Astrocyte (in vitro differentiated cells and primary cell): Measurements from ENCODE around the gene PRIMA1. TPM values are rescaled to one million over a fixed set of nuclear protein-coding genes. Genes with fewer than 3 reads are reported as not detected.

Experiments
- DNase-seq: peaks from one replicate; pipeline ENCODE4 v3.0.0-alpha.2; 2010; ENCODE audit warnings: low read depth
- FAIRE-seq: peaks from 2 replicates; lab custom pipeline; 2011; peaks lifted over from hg19 to GRCh38; lab: Jason Lieb, UNC
- H2AFZ ChIP-seq: 2 replicates; pipeline ENCODE4 v1.6.0; 2012; ENCODE audit warnings: low read depth, low read length, inconsistent platforms
- H3K27ac ChIP-seq: 2 replicates; pipeline ENCODE4 v1.5.1; 2011; ENCODE audit warnings: low read depth, low read length, inconsistent platforms
- H3K27me3 ChIP-seq: 2 replicates; pipeline ENCODE4 v1.6.0; 2011; ENCODE audit warnings: low read length, inconsistent platforms; ENCODE audit not compliant: insufficient read depth
- H3K36me3 ChIP-seq: 2 replicates; pipeline ENCODE4 v1.5.1; 2011; ENCODE audit warnings: low read length, inconsistent platforms; ENCODE audit not compliant: insufficient read depth
- H3K4me1 ChIP-seq: 2 replicates; pipeline ENCODE4 v1.5.1; 2011; ENCODE audit warnings: low read length, inconsistent platforms; ENCODE audit not compliant: insufficient read depth
- H3K4me2 ChIP-seq: 2 replicates; pipeline ENCODE4 v1.6.0; 2012; ENCODE audit warnings: low read length, inconsistent platforms
- H3K4me3 ChIP-seq: 2 replicates; pipeline ENCODE4 v1.5.1; 2011; ENCODE audit warnings: low read depth, mild to moderate bottlenecking, low read length, inconsistent platforms; ENCODE audit not compliant: insufficient read depth
- H3K79me2 ChIP-seq: 2 replicates; pipeline ENCODE4 v1.6.0; 2012; ENCODE audit warnings: mild to moderate bottlenecking, low read length, inconsistent platforms; ENCODE audit not compliant: insufficient read depth
- H3K9ac ChIP-seq: 2 replicates; pipeline ENCODE4 v1.6.0; 2012; ENCODE audit warnings: mild to moderate bottlenecking, low read length, inconsistent platforms
- H3K9me3 ChIP-seq: 2 replicates; pipeline ENCODE4 v1.5.1; 2012; ENCODE audit warnings: low read depth, mild to moderate bottlenecking, low read length, inconsistent platforms; ENCODE audit not compliant: insufficient read depth
- H4K20me1 ChIP-seq: 2 replicates; pipeline ENCODE4 v1.6.0; 2012; ENCODE audit warnings: low read length, inconsistent platforms; ENCODE audit not compliant: insufficient read depth
- H3K27ac Mint-ChIP-seq: one replicate; pipeline ENCODE4 v1.8.0; 2021; ENCODE audit warnings: mild to moderate bottlenecking, mixed read lengths; ENCODE audit not compliant: unreplicated experiment
- H3K27me3 Mint-ChIP-seq: one replicate; pipeline ENCODE4 v1.8.0; 2021; ENCODE audit warnings: low read depth, mixed read lengths; ENCODE audit not compliant: unreplicated experiment
- H3K36me3 Mint-ChIP-seq: one replicate; pipeline ENCODE4 v1.8.0; 2021; ENCODE audit warnings: low read depth, mixed read lengths; ENCODE audit not compliant: unreplicated experiment
- H3K4me1 Mint-ChIP-seq: one replicate; pipeline ENCODE4 v1.8.0; 2021; ENCODE audit warnings: low read depth, mixed read lengths; ENCODE audit not compliant: unreplicated experiment
- H3K4me3 Mint-ChIP-seq: one replicate; pipeline ENCODE4 v1.8.0; 2021; ENCODE audit warnings: mild to moderate bottlenecking, moderate library complexity, mixed read lengths; ENCODE audit not compliant: unreplicated experiment
- H3K9me3 Mint-ChIP-seq: one replicate; pipeline ENCODE4 v1.8.0; 2021; ENCODE audit warnings: mild to moderate bottlenecking, mixed read lengths; ENCODE audit not compliant: unreplicated experiment
- EZH2 ChIP-seq: IDR thresholded peaks from 2 replicates; pipeline ENCODE4 v1.6.1; 2012; ENCODE audit warnings: mild to moderate bottlenecking, low read length, inconsistent platforms; ENCODE audit not compliant: insufficient read depth
- total RNA-seq: library from RNA; stranded (reverse); gene quantifications from 2 replicates; pipeline ENCODE4 v1.2.1, GENCODE V29; 2021
- TF ChIP-seq, protein P1 (sequence below): IDR thresholded peaks from 2 replicates; pipeline ENCODE4 v1.5.1; 2011; ENCODE audit warnings: low read depth, mild to moderate bottlenecking, inconsistent platforms, low read length, moderate library complexity; ENCODE audit not compliant: insufficient read depth

The PRIMA1 gene
- total RNA-seq, 1 donor from 2014 or later: not detected

DNA sequence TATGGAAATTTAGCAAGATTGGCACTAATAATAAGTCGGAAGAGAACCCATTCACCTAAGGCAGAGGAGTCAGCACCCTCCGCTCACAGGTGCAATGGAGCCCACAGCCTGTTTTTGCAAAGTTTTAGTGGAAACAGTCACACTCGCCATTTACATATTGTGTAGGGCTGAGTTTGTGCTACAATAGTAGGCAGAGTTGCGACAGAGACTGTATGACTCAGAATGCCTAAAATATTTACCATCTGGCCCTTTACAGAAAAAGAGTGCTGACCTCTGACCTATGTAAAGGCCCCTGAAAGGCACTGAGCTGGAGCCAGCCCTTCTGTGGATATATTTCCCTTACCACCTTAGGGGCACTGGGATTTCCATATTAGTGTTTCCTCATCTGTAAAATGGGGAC is 79.0 kb downstream of the PRIMA1 start:
- H3K4me2 ChIP-seq: no peak overlapping the region
- FAIRE-seq: no peak
- no peaks in the 10 kb centered on the region for H3K79me2 ChIP-seq
- H3K4me3 Mint-ChIP-seq: no peak overlapping the region
- no peaks in the 10 kb centered on the region for H3K27me3 ChIP-seq
- H2AFZ ChIP-seq: no peak overlapping the region
- no peak overlapping the region for H3K27ac Mint-ChIP-seq
- H3K9me3 ChIP-seq: no peaks in the 10 kb centered on the region
- H3K4me3 ChIP-seq: no peak overlapping the region
- no peaks in the 10 kb centered on the region for H3K36me3 ChIP-seq
- no peak for TF ChIP-seq EZH2
- TF ChIP-seq, protein P1, sequence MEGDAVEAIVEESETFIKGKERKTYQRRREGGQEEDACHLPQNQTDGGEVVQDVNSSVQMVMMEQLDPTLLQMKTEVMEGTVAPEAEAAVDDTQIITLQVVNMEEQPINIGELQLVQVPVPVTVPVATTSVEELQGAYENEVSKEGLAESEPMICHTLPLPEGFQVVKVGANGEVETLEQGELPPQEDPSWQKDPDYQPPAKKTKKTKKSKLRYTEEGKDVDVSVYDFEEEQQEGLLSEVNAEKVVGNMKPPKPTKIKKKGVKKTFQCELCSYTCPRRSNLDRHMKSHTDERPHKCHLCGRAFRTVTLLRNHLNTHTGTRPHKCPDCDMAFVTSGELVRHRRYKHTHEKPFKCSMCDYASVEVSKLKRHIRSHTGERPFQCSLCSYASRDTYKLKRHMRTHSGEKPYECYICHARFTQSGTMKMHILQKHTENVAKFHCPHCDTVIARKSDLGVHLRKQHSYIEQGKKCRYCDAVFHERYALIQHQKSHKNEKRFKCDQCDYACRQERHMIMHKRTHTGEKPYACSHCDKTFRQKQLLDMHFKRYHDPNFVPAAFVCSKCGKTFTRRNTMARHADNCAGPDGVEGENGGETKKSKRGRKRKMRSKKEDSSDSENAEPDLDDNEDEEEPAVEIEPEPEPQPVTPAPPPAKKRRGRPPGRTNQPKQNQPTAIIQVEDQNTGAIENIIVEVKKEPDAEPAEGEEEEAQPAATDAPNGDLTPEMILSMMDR: no peak
- H3K4me1 Mint-ChIP-seq: peaks cover 4% of the 10 kb centered on the region
- H3K36me3 Mint-ChIP-seq: no peaks in the 10 kb centered on the region
- no peaks in the 10 kb centered on the region for H4K20me1 ChIP-seq
- no peak overlapping the region for H3K27ac ChIP-seq
- peaks cover 11% of the 10 kb centered on the region for H3K27me3 Mint-ChIP-seq
- no peak for DNase-seq
- H3K9me3 Mint-ChIP-seq: no peaks in the 10 kb centered on the region
- H3K9ac ChIP-seq: no peak overlapping the region
- no peaks in the 10 kb centered on the region for H3K4me1 ChIP-seq

DNA sequence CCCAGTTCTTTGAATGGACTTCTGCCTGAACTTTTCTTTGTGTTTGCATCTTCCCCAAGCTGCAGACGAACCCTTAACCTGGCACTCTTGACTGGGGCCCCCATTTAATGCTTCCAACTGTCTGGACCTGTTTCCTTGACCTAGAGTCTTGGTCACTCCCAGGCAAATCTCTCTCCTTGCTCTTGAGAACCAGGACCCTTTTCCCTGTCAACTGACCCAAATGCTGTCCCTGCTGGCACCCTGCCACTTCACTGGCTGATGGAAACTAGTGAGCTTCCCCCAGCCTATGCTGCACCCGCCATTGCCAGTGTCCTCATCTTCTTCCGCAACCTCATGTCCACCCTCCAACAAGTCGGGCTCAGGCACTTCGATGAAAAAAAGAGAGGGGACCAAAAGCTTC is 79.5 kb downstream of the PRIMA1 start:
- no peak for FAIRE-seq
- Mint-ChIP-seq H3K4me1 (peaks cover 4% of the 10 kb centered on the region), H3K27me3 (peaks cover 11% of the 10 kb centered on the region), H3K4me3 (no peak overlapping the region), H3K9me3 (no peaks in the 10 kb centered on the region), H3K36me3 (no peaks in the 10 kb centered on the region), H3K27ac (no peak overlapping the region)
- no peak overlapping the region for H3K4me3 ChIP-seq
- H3K27ac ChIP-seq: no peak overlapping the region
- no peaks in the 10 kb centered on the region for H3K9me3 ChIP-seq
- no peak overlapping the region for H3K9ac ChIP-seq
- no peaks in the 10 kb centered on the region for H3K79me2 ChIP-seq
- H3K4me2 ChIP-seq: no peak overlapping the region
- H3K4me1 ChIP-seq: no peaks in the 10 kb centered on the region
- no peaks in the 10 kb centered on the region for H4K20me1 ChIP-seq
- DNase-seq: no peak
- no peak overlapping the region for H2AFZ ChIP-seq
- no peaks in the 10 kb centered on the region for H3K36me3 ChIP-seq
- no peaks in the 10 kb centered on the region for H3K27me3 ChIP-seq
- TF ChIP-seq, protein P1: no peak
- no peak for TF ChIP-seq EZH2

DNA sequence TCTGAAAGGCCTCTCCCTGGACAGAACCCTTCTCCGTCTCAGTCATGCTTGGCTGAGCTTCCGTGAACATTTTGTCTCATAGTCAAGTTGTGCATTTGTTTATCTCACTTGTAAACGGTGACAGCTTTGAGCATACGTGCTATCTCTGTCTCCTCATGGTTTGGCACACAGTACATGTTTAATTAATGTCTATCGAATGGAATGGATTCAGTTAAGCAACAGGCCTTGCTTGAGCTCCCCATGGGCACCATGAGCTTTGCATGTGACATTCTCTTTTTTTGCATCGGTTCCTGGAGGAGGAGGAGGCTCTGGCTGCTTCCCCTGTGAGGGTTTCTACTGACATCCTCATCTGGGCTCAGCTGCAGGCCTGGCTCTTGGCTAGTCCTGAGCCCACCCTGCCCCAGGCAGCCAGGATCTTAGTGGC is 80.0 kb downstream of the PRIMA1 start:
- DNase-seq (no peak), FAIRE-seq (no peak)
- Mint-ChIP-seq H3K27me3 (peaks cover 9% of the 10 kb centered on the region), H3K4me3 (no peak overlapping the region), H3K9me3 (no peaks in the 10 kb centered on the region), H3K27ac (no peak overlapping the region), H3K36me3 (no peaks in the 10 kb centered on the region), H3K4me1 (peaks cover 3% of the 10 kb centered on the region)
- H3K4me2 ChIP-seq: no peak overlapping the region
- H3K4me1 ChIP-seq: no peaks in the 10 kb centered on the region
- no peak overlapping the region for H2AFZ ChIP-seq
- no peaks in the 10 kb centered on the region for H4K20me1 ChIP-seq
- no peaks in the 10 kb centered on the region for H3K9me3 ChIP-seq
- no peaks in the 10 kb centered on the region for H3K36me3 ChIP-seq
- no peaks in the 10 kb centered on the region for H3K79me2 ChIP-seq
- H3K9ac ChIP-seq: no peak overlapping the region
- no peaks in the 10 kb centered on the region for H3K27me3 ChIP-seq
- TF ChIP-seq, protein P1: no peak
- TF ChIP-seq EZH2: no peak
- no peak overlapping the region for H3K4me3 ChIP-seq
- H3K27ac ChIP-seq: no peak overlapping the region
